AG09319 (cell line): ENCODE data around the gene PPP2R3A.
"Not testable (repeated sequence)": the region's sequence is repeated elsewhere in the genome, so short reads cannot be mapped to it uniquely, and the experiment has no call there.

Source experiments
- DNase-seq: peaks from one replicate; pipeline ENCODE4 v3.0.0-alpha.2; 2010; ENCODE audit warnings: low read depth; ENCODE audit errors: extremely low read depth
- TF ChIP-seq, protein P1 (sequence below): IDR thresholded peaks from 2 replicates; pipeline ENCODE4 v1.5.1; 2011; ENCODE audit warnings: low read depth, mild to moderate bottlenecking, inconsistent platforms, low read length, moderate library complexity

The PPP2R3A gene

DNA sequence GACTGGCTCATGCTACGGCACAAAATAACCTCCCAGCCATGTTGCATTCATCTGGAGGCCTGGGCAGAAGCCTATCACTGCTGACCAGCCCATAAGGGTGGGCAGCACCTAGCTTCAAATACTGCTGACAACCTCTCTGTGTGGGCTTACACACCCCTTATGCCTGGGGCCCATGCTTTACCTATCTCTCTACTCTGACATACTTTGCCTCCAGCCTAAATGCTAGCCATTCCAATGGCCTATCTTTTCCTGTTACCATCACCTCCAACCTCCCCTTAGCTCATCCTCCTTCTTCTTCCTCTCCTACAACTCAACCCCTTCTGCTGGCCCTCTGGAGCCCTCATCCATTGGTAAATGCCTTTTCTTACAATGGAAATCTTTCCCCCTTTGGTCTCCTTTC is 41.0 kb upstream of the PPP2R3A start:
- TF ChIP-seq, protein P1, sequence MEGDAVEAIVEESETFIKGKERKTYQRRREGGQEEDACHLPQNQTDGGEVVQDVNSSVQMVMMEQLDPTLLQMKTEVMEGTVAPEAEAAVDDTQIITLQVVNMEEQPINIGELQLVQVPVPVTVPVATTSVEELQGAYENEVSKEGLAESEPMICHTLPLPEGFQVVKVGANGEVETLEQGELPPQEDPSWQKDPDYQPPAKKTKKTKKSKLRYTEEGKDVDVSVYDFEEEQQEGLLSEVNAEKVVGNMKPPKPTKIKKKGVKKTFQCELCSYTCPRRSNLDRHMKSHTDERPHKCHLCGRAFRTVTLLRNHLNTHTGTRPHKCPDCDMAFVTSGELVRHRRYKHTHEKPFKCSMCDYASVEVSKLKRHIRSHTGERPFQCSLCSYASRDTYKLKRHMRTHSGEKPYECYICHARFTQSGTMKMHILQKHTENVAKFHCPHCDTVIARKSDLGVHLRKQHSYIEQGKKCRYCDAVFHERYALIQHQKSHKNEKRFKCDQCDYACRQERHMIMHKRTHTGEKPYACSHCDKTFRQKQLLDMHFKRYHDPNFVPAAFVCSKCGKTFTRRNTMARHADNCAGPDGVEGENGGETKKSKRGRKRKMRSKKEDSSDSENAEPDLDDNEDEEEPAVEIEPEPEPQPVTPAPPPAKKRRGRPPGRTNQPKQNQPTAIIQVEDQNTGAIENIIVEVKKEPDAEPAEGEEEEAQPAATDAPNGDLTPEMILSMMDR: no peak
- DNase-seq: no peak

DNA sequence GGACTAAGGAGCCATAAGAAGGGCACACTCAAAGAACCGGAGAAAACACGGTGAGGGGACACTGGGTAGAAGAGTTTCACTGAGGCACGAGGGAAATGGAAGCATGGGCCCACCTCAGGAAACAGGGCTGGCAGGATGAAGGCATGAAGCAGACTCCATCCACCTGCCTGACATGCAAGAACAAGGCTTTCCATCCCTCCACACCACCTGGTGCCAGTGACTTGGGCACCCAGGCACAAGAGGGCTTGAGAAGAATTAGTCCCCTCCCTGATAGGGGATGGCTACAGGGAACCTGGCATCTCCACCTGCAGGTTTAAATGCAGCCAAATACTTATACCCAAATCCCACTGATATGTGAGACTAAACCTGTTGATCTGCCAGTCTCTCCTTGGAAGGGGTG is 38.9 kb upstream of the PPP2R3A start:
- TF ChIP-seq, protein P1: no peak
- no peak for DNase-seq

DNA sequence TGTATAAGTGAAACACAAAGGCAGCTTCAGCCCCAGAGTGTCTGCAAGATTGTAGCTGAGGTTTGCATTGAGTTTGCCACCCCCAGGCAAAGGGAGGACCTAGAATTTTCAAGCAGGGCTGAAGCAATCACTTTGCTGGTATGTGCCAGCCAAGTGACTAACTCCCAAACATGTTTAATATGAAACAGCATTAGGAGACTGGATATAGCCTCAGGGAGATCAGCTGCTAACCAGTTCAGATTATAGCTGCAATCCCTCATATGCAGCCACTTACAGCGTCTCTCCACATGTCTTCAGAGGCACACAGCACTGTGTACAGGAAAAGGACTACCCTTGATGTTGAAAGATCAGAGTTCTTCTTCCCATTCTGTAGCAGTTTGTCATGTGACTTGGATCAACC is 38.4 kb upstream of the PPP2R3A start:
- TF ChIP-seq, protein P1: no peak
- peak; percentile 81 for DNase-seq

DNA sequence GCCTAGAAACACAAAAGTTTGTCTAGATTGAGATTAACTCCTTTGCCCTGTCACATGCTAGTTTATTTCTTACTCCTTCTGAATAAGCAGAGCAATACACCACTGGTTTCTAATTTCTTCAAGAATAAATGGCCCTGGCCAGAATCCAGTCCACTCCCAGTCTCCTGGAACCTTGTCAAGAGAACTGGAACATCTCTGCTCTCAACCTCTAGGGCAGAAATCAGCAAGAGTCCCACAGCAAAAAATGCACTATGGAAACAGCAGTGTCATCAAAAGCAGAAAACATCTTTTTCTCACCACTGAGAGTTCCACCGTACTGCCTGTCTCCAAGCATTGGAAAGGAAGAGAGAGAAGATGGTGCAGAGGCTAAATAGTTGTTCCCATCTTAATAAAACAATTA is 35.9 kb upstream of the PPP2R3A start:
- TF ChIP-seq, protein P1: no peak
- DNase-seq: peak; percentile 44

DNA sequence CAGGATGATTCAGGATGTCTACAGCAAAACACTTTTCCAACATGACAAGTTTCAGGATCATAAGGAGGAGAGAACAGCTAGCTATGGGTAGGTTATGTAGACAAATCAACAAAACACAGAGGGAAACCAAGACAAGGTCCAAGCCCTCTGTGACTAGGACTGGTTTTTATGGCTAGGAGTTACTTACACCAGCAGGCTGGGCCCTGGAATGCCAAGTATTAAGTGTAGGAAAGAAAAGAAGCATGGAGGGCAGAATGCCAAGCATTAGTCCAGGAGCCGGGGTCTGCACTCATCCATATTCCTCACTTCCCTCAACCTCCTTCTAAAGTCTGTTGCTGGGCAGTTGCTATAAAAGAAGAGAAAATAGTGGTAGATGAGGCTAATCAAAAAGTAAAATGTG is 35.3 kb upstream of the PPP2R3A start:
- DNase-seq: no peak
- TF ChIP-seq, protein P1: no peak

DNA sequence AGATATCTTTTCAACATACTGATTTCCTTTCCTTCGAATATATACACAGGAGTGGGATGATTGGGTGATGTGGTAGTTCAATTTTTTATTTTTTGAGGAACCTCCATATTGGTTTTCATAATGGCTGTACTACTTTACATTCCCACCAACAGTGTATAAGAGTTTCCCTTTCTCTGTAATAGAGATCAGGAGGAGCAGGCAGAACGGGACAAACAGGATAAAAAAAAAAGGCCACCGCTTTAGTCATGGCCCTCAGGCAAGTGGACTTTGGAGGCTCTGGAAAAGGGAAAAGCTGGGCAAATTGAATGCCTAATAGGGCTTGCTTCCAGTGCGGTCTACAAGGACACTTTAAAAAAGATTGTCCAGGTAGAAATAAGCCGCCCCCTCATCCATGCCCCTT is 30.4 kb upstream of the PPP2R3A start:
- not testable (repeated sequence) for DNase-seq

DNA sequence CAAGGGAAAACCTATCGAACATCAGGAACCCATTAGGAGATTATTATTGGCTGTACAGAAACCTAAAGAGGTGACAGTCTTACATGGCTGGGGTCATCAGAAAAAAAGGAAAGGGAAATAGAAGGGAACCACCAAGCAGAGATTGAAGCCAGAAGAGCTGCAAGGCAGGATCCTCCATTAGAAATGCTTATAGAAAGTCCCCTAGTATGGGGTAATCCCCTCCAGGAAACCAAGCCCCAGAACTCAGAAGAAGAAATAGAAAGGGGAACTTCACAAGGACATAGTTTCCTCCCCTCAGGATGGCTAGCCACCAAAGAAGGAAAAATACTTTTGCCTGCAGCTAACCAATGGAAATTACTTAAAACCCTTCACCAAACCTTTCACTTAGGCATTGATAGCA is 27.8 kb upstream of the PPP2R3A start:
- DNase-seq: not testable (repeated sequence)

DNA sequence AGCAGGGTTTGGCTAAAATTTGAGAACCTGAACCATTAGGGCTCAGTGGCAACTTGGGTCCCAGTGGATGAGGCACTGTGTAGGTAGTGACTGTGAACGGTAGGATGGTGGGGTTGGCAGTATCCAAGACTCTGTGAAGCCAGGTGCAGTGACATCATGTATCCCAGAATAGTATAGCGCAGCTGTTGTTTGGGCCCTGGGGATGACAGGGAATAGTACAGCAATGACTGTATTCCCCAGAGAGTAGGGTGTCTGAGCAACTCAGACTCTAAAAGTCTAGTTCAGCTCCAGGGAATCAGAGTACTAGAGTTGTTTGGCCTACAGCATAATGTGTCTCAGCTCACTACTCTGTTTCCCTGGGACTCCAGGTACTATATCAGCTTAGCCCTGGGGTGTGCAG is 20.7 kb upstream of the PPP2R3A start:
- no peak for DNase-seq
- TF ChIP-seq, protein P1: no peak

DNA sequence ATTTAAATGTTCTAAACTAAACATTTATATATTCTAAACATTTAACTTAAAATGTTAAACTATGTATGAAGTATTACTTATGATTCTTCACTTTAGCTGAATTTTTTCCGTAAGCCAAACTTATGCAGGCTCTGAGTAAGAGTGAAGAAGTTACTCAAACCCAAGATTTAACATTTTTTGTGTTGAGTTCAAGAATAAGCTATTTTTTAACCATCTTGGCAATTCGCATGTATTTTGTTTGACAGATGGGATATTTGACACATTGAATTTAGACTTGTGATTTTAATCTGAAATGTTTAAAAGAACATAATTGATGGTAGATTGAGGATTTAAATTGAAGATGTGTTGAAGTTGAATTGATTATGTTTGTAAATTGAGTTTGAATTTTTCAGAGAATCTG is 14.6 kb upstream of the PPP2R3A start:
- TF ChIP-seq, protein P1: no peak
- no peak for DNase-seq
